Liver (tissue), 9 donors: ENCODE results near the gene KIF1A. TPM values are rescaled to one million over a fixed set of nuclear protein-coding genes. Genes with fewer than 3 reads are reported as not detected.

Source experiments
- DNase-seq: peaks from one replicate; pipeline ENCODE4 v3.0.0-alpha.2; 2017; ENCODE audit warnings: low spot score
- H3K27ac ChIP-seq, 2 donors: one replicate each; pipeline ENCODE4 v1.7.0; 2013; ENCODE audit warnings: inconsistent platforms in 2 of 2, low read length in 2 of 2, control low read depth in 1 of 2, low read depth in 1 of 2, mild to moderate bottlenecking in 1 of 2
- H3K27me3 ChIP-seq, 4 donors: one replicate each; pipeline versions ENCODE4 v1.6.1 to v1.7.0; 2013; ENCODE audit warnings: low read length in 3 of 4, inconsistent platforms in 1 of 4, mild to moderate bottlenecking in 1 of 4, moderate library complexity in 1 of 4; ENCODE audit not compliant: control insufficient read depth in 4 of 4, insufficient read depth in 4 of 4
- H3K36me3 ChIP-seq, 4 donors: one replicate each; pipeline versions ENCODE4 v1.6.1 to v1.7.0; 2013; ENCODE audit warnings: low read length in 3 of 4, mild to moderate bottlenecking in 3 of 4, low read depth in 1 of 4, moderate library complexity in 1 of 4; ENCODE audit not compliant: control insufficient read depth in 4 of 4, insufficient read depth in 3 of 4
- H3K4me1 ChIP-seq, 4 donors: one replicate each; pipeline versions ENCODE4 v1.6.1 to v1.7.0; 2013; ENCODE audit warnings: low read length in 3 of 4, mild to moderate bottlenecking in 3 of 4, moderate library complexity in 1 of 4; ENCODE audit not compliant: control insufficient read depth in 4 of 4, insufficient read depth in 4 of 4
- H3K4me3 ChIP-seq, 3 donors: one replicate each; pipeline versions ENCODE4 v1.6.1 to v1.7.0; 2013; ENCODE audit warnings: low read length in 3 of 3, control low read depth in 1 of 3, low read depth in 1 of 3, mild to moderate bottlenecking in 1 of 3
- H3K9ac ChIP-seq, 2 donors: one replicate each; pipeline ENCODE4 v1.7.0; 2013; ENCODE audit warnings: low read length in 2 of 2, mild to moderate bottlenecking in 2 of 2, moderate library complexity in 2 of 2, control low read depth in 1 of 2, low read depth in 1 of 2
- H3K9me3 ChIP-seq, 4 donors: one replicate each; pipeline versions ENCODE4 v1.6.1 to v1.7.0; 2013; ENCODE audit warnings: low read length in 3 of 4; ENCODE audit not compliant: control insufficient read depth in 4 of 4
- EGR1 ChIP-seq, 2 donors: IDR thresholded peaks; 2 replicates each; pipeline ENCODE4 v1.6.1; 2016 to 2018; ENCODE audit warnings: antibody characterized with exemption in 2 of 2, low read depth in 2 of 2
- FOXA1 ChIP-seq: IDR thresholded peaks from 2 replicates; pipeline ENCODE4 v1.6.1; 2016; ENCODE audit warnings: antibody characterized with exemption
- FOXA2 ChIP-seq: IDR thresholded peaks from 2 replicates; pipeline ENCODE4 v1.6.1; 2016; ENCODE audit warnings: antibody characterized with exemption
- GABPA ChIP-seq, 2 donors: IDR thresholded peaks in 1 of 2; conservative IDR thresholded peaks in 1 of 2; 2 replicates each; pipeline ENCODE4 v1.6.1; 2016; ENCODE audit warnings: antibody characterized with exemption in 2 of 2, mild to moderate bottlenecking in 1 of 2, moderate library complexity in 1 of 2
- HNF4A ChIP-seq, 2 donors: conservative IDR thresholded peaks; 2 replicates each; pipeline ENCODE4 v1.6.1; 2016; ENCODE audit warnings: antibody characterized with exemption in 2 of 2, mild to moderate bottlenecking in 2 of 2
- HNF4G ChIP-seq: IDR thresholded peaks from 2 replicates; pipeline ENCODE4 v1.6.1; 2016; ENCODE audit warnings: antibody characterized with exemption
- JUND ChIP-seq, 2 donors: IDR thresholded peaks; 2 replicates each; pipeline ENCODE4 v1.6.1; 2016; ENCODE audit warnings: antibody characterized with exemption in 2 of 2
- NR2F2 ChIP-seq: IDR thresholded peaks from 2 replicates; pipeline ENCODE4 v1.6.1; 2016; ENCODE audit warnings: antibody characterized with exemption
- RAD21 ChIP-seq, 2 donors: IDR thresholded peaks; 2 replicates each; pipeline ENCODE4 v1.6.1; 2016; ENCODE audit warnings: antibody characterized with exemption in 2 of 2, mild to moderate bottlenecking in 2 of 2
- RXRA ChIP-seq, 2 donors: IDR thresholded peaks; 2 replicates each; pipeline ENCODE4 v1.6.1; 2017 to 2018; ENCODE audit warnings: antibody characterized with exemption in 2 of 2, mild to moderate bottlenecking in 1 of 2
- SP1 ChIP-seq: IDR thresholded peaks from 2 replicates; pipeline ENCODE4 v1.6.1; 2018; ENCODE audit warnings: antibody characterized with exemption, mild to moderate bottlenecking
- TAF1 ChIP-seq: conservative IDR thresholded peaks from 2 replicates; pipeline ENCODE4 v1.6.1; 2016; ENCODE audit warnings: antibody characterized with exemption, mild to moderate bottlenecking
- YY1 ChIP-seq: IDR thresholded peaks from 2 replicates; pipeline ENCODE4 v1.6.1; 2016; ENCODE audit warnings: antibody characterized with exemption, mild to moderate bottlenecking
- WGBS: extraction: QIAGEN DNeasy Blood & Tissue Kit; methylation state at CpG from one replicate; pipeline ENCODE4 v1.1.7; 2013; 5-methylcytosine and 5-hydroxymethylcytosine counted together
- polyA plus RNA-seq, 2 donors: library from polyadenylated mRNA; stranded (reverse) in 1 of 2; unstranded in 1 of 2; fragments of 200-250 nt in 1 of 2; fragments of >200 nt in 1 of 2; fragmentation: Nextera tagmentation in 1 of 2; extraction: Ambion mirVana in 1 of 2; gene quantifications; one replicate each; pipeline versions ENCODE4 v1.2.1 to v1.2.3, GENCODE V29; 2013 to 2015
- total RNA-seq, 2 donors: library from RNA; depleted of rRNA; stranded (reverse); fragments of >200 nt; gene quantifications; one replicate each; pipeline ENCODE4 v1.2.3, GENCODE V29; 2014
- TF ChIP-seq, protein P1 (sequence below): IDR thresholded peaks from 2 replicates; pipeline ENCODE4 v1.6.1; 2016; ENCODE audit warnings: antibody characterized with exemption
- TF ChIP-seq, protein P2 (sequence below): IDR thresholded peaks from 2 replicates; pipeline ENCODE4 v1.6.1; 2016; ENCODE audit warnings: antibody characterized with exemption
- TF ChIP-seq, protein P3 (sequence below): fragments of 150-350 bp; IDR thresholded peaks from 2 replicates; pipeline ENCODE4 v1.5.1; 2017; ENCODE audit warnings: improper control_type of control experiment, low read depth, low read length; ENCODE audit not compliant: missing input control
- TF ChIP-seq, protein P4 (sequence below): IDR thresholded peaks from 2 replicates; pipeline ENCODE4 v1.6.1; 2016; ENCODE audit warnings: antibody characterized with exemption
- donor health status: healthy.
- donor health status: healthy.
- donor health status: healthy.
- donor health status: healthy.
- donor health status: healthy.

The KIF1A gene
- total and polyA plus RNA-seq, 4 donors: 0.03 to 0.21 (median 0.11) TPM

DNA sequence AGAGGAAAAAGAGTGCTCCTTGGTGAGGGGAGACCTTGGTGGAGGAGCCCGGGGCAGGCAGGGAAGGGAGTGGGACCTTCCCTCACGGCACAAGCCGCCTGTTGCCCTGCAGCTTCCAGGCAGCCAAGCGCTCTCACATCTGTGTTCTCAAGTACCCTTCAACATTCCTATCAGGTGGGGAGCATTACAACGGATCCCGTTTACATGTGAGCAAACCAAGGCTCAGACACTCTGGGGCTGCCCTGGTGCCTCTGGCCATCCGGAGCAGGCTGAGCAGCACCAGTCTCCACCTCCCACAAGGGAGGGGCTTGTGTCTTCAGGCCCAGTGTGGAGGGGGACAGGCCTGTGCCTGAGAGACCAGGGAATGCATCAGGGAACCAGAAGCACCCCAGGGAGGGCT is 70.5 kb downstream of the KIF1A start:
- no peaks in the 10 kb centered on the region for H3K27me3 ChIP-seq
- WGBS: 93% methylated on average over 7 of the region's 7 CpGs

DNA sequence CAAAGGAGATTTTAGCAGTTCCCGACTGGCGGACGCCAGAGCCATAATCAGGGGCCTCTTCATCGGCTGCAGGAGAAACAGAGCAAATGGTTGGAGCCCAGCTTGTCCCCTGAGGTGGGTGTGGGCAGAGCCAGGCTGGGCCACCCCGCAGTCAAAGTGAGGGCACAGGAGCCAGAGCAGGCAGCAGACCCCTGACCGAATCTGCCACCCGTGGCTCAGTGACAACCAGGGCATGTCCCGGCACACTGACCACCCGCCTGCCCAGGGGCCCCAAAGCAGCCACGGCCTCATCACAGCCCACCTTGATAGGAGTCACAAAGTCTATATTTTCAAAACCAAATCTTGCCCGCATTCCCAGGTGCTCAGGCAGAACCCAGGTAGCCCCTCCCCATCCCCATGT is 72.8 kb downstream of the KIF1A start:
- H3K27ac ChIP-seq: no peak overlapping the region
- no peak for DNase-seq
- H3K9ac ChIP-seq: no peak overlapping the region
- H3K27me3 ChIP-seq: no peaks in the 10 kb centered on the region
- WGBS: 92% methylated on average over 11 of the region's 11 CpGs
- H3K9me3 ChIP-seq: no peaks in the 10 kb centered on the region
- no peaks in the 10 kb centered on the region for H3K4me1 ChIP-seq
- H3K4me3 ChIP-seq: no peak overlapping the region
- no peaks in the 10 kb centered on the region for H3K36me3 ChIP-seq
- TF ChIP-seq, protein P1, sequence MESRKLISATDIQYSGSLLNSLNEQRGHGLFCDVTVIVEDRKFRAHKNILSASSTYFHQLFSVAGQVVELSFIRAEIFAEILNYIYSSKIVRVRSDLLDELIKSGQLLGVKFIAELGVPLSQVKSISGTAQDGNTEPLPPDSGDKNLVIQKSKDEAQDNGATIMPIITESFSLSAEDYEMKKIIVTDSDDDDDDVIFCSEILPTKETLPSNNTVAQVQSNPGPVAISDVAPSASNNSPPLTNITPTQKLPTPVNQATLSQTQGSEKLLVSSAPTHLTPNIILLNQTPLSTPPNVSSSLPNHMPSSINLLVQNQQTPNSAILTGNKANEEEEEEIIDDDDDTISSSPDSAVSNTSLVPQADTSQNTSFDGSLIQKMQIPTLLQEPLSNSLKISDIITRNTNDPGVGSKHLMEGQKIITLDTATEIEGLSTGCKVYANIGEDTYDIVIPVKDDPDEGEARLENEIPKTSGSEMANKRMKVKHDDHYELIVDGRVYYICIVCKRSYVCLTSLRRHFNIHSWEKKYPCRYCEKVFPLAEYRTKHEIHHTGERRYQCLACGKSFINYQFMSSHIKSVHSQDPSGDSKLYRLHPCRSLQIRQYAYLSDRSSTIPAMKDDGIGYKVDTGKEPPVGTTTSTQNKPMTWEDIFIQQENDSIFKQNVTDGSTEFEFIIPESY: no peak
- TF ChIP-seq RAD21 (IDR thresholded peaks at IDR 0.05) (no peak), FOXA1 (no peak), FOXA2 (no peak), JUND (IDR thresholded peaks at IDR 0.05) (no peak), EGR1 (IDR thresholded peaks at IDR 0.05; ENCODE audit: low read depth in 2 of 2) (no peak), RXRA (IDR thresholded peaks at IDR 0.05) (no peak), HNF4A (conservative IDR thresholded peaks at IDR 0.05) (no peak), GABPA (IDR thresholded peaks at IDR 0.05 in 1 of 2, conservative IDR thresholded peaks at IDR 0.05 in 1 of 2) (no peak), NR2F2 (no peak), TAF1 (no peak), SP1 (no peak), YY1 (no peak), HNF4G (no peak)
- TF ChIP-seq, protein P2, sequence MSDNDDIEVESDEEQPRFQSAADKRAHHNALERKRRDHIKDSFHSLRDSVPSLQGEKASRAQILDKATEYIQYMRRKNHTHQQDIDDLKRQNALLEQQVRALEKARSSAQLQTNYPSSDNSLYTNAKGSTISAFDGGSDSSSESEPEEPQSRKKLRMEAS: no peak
- TF ChIP-seq, protein P3, sequence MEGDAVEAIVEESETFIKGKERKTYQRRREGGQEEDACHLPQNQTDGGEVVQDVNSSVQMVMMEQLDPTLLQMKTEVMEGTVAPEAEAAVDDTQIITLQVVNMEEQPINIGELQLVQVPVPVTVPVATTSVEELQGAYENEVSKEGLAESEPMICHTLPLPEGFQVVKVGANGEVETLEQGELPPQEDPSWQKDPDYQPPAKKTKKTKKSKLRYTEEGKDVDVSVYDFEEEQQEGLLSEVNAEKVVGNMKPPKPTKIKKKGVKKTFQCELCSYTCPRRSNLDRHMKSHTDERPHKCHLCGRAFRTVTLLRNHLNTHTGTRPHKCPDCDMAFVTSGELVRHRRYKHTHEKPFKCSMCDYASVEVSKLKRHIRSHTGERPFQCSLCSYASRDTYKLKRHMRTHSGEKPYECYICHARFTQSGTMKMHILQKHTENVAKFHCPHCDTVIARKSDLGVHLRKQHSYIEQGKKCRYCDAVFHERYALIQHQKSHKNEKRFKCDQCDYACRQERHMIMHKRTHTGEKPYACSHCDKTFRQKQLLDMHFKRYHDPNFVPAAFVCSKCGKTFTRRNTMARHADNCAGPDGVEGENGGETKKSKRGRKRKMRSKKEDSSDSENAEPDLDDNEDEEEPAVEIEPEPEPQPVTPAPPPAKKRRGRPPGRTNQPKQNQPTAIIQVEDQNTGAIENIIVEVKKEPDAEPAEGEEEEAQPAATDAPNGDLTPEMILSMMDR: no peak
- TF ChIP-seq, protein P4, sequence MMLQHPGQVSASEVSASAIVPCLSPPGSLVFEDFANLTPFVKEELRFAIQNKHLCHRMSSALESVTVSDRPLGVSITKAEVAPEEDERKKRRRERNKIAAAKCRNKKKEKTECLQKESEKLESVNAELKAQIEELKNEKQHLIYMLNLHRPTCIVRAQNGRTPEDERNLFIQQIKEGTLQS: no peak

More for the DNA sequence above, 70.5 kb downstream of the KIF1A start:
- H3K9ac ChIP-seq: no peak overlapping the region
- no peak overlapping the region for H3K27ac ChIP-seq
- no peaks in the 10 kb centered on the region for H3K36me3 ChIP-seq
- H3K4me3 ChIP-seq: no peak overlapping the region
- H3K9me3 ChIP-seq: no peaks in the 10 kb centered on the region
- no peaks in the 10 kb centered on the region for H3K4me1 ChIP-seq
- TF ChIP-seq EGR1 (IDR thresholded peaks at IDR 0.05; ENCODE audit: low read depth in 2 of 2): no peak
- no peak for TF ChIP-seq GABPA (IDR thresholded peaks at IDR 0.05 in 1 of 2, conservative IDR thresholded peaks at IDR 0.05 in 1 of 2)
- TF ChIP-seq, protein P3: no peak
- TF ChIP-seq HNF4G: no peak
- TF ChIP-seq SP1: no peak
- TF ChIP-seq, protein P1: no peak
- TF ChIP-seq JUND (IDR thresholded peaks at IDR 0.05): no peak
- TF ChIP-seq, protein P2: no peak
- TF ChIP-seq FOXA1: no peak
- no peak for DNase-seq
